ENCODE data around the gene KRTAP10-7. TPM values are rescaled to one million over a fixed set of nuclear protein-coding genes. Genes with fewer than 3 reads are reported as not detected.
"Not testable (repeated sequence)": the region's sequence is repeated elsewhere in the genome, so short reads cannot be mapped to it uniquely, and the experiment has no call there.

The KRTAP10-7 gene
- total RNA-seq, 2 experiments from 2014 or later = not detected

DNA sequence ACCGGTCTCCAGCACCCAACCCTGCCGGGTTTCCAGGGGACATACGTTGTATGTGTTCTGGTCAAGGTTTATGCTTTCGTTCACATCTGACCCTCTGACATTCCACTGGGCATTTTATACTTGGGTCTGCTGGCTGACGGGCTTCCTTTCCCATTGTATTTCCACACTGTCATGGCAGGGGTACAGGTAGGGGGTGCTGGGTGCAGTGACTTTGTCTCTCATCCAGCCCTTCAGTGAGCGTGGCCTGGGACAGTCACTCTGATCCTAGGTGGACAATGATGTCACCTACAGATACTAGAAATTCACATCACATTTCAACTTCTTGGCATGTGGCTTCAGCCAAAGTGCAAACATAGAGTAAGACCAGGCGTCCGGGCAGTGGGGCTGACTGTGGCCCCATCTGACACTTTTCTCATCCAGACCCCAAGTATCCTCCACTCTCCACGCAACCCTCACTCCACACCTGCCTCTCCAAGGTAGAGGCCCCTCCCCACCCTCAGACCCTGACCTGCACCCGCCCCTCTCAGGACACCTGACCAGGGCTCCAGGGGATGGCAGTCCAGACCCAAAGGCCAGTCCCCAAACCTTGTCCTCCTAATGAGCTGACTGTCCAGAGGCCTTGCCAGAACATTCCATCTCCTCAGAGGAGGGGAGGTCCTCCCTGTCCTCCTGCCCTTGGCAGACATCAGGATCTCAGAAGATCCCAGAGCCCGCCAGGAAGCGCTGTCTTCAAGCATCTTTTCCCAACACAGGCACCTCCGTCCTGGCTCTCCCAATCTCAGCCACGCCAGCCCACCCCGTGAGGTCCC, 36.0 kb downstream of the KRTAP10-7 start:
- Histone ChIP-seq H3K4me1 (ENCODE audit: insufficient read depth, low read length, poor library complexity, severe bottlenecking) (no peaks in the 10 kb centered on the region), H3K4me2 (ENCODE audit: low read length) (no peak overlapping the region), H3K9me2 (ENCODE audit: insufficient read depth, low read length) (no peaks in the 10 kb centered on the region), H2AFZ (ENCODE audit: low read length) (no peak overlapping the region), H3K4me3 (ENCODE audit: low read depth, low read length, poor library complexity, severe bottlenecking) (no peak overlapping the region), H3K36me3 (ENCODE audit: insufficient read depth, low read length) (no peaks in the 10 kb centered on the region), H3K27ac (ENCODE audit: low read depth, low read length, poor library complexity, severe bottlenecking) (no peak overlapping the region), H4K20me1 (ENCODE audit: insufficient read depth, low read length) (no peaks in the 10 kb centered on the region), H3K79me2 (ENCODE audit: insufficient read depth, low read depth, low read length) (no peaks in the 10 kb centered on the region), H3K9me3 (ENCODE audit: low read length) (no peaks in the 10 kb centered on the region)
- CTCF ChIA-PET (ENCODE audit: unreplicated experiment) = no interaction called here
- BruUV-seq (replicated peaks) = no TSS peak
- POLR2A ChIA-PET = no interaction called here
- DNase-seq (ENCODE audit: low spot score) = no peak
- TF ChIP-seq EZH2phosphoT487 (IDR thresholded peaks at IDR 0.05; ENCODE audit: borderline replicate concordance, low read depth, low read length) = no peak
- TF ChIP-seq, protein P1, sequence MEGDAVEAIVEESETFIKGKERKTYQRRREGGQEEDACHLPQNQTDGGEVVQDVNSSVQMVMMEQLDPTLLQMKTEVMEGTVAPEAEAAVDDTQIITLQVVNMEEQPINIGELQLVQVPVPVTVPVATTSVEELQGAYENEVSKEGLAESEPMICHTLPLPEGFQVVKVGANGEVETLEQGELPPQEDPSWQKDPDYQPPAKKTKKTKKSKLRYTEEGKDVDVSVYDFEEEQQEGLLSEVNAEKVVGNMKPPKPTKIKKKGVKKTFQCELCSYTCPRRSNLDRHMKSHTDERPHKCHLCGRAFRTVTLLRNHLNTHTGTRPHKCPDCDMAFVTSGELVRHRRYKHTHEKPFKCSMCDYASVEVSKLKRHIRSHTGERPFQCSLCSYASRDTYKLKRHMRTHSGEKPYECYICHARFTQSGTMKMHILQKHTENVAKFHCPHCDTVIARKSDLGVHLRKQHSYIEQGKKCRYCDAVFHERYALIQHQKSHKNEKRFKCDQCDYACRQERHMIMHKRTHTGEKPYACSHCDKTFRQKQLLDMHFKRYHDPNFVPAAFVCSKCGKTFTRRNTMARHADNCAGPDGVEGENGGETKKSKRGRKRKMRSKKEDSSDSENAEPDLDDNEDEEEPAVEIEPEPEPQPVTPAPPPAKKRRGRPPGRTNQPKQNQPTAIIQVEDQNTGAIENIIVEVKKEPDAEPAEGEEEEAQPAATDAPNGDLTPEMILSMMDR (conservative IDR thresholded peaks at IDR 0.05; ENCODE audit: low read length) = no peak
- intact Hi-C loops (cut with micrococcal nuclease; ENCODE audit: unreplicated experiment) = no loop called here

DNA sequence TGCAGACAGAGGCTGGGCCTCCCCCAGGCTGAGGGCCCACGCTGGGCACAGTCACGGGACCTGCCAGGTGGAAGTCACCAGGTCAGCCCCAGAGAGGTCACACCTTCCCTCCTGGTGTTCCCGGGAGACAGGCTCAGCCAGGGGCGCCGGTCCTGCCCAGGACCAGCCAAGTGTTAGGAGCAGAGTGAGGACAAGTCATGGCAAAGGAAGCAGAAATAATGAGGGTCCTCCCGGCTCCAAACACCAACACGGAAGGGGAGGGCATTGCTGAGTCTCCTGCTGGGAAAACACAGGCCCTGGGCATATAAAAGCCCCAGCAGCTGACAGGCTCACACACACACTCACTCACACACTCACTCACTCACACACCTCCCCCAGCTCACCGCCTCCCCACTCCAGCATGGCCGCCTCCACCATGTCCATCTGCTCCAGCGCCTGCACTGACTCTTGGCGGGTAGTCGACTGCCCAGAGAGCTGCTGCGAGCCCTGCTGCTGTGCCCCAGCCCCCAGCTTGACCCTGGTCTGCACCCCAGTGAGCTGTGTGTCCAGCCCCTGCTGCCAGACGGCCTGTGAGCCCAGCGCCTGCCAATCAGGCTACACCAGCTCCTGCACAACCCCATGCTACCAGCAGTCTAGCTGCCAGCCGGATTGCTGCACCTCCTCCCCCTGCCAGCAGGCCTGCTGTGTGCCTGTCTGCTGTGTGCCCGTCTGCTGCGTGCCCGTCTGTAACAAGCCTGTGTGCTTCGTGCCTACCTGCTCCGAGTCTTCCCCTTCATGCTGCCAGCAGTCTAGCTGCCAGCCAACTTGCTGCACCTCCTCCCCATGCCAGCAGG, 36.8 kb downstream of the KRTAP10-7 start, which contains the start of gene KRTAP10-10:
KRTAP10-10 (plus strand) TSS at position 339 of the 833 bp plus-strand sequence; CDS start at position 401, 62 bp downstream.
- intact Hi-C loops (cut with micrococcal nuclease; ENCODE audit: unreplicated experiment) = no loop called here
- TF ChIP-seq, protein P1 (conservative IDR thresholded peaks at IDR 0.05; ENCODE audit: low read length) = no peak
- TF ChIP-seq EZH2phosphoT487 (IDR thresholded peaks at IDR 0.05; ENCODE audit: borderline replicate concordance, low read depth, low read length) = no peak
- Histone ChIP-seq H3K9me2 (ENCODE audit: insufficient read depth, low read length) (no peaks in the 10 kb centered on the region), H3K27ac (ENCODE audit: low read depth, low read length, poor library complexity, severe bottlenecking) (no peak within 1 kb of the TSS), H3K4me2 (ENCODE audit: low read length) (no peak within 1 kb of the TSS), H3K4me3 (ENCODE audit: low read depth, low read length, poor library complexity, severe bottlenecking) (no peak within 1 kb of the TSS), H3K79me2 (ENCODE audit: insufficient read depth, low read depth, low read length) (no peaks in the 10 kb centered on the region), H4K20me1 (ENCODE audit: insufficient read depth, low read length) (no peaks in the 10 kb centered on the region), H2AFZ (ENCODE audit: low read length) (no peak within 1 kb of the TSS), H3K9me3 (ENCODE audit: low read length) (no peaks in the 10 kb centered on the region), H3K4me1 (ENCODE audit: insufficient read depth, low read length, poor library complexity, severe bottlenecking) (no peaks in the 10 kb centered on the region), H3K36me3 (ENCODE audit: insufficient read depth, low read length) (no peaks in the 10 kb centered on the region)
- no peak for DNase-seq (ENCODE audit: low spot score)
- BruUV-seq (replicated peaks) = no TSS peak
- CTCF ChIA-PET (ENCODE audit: unreplicated experiment) = no interaction called here
- POLR2A ChIA-PET = no interaction called here

DNA sequence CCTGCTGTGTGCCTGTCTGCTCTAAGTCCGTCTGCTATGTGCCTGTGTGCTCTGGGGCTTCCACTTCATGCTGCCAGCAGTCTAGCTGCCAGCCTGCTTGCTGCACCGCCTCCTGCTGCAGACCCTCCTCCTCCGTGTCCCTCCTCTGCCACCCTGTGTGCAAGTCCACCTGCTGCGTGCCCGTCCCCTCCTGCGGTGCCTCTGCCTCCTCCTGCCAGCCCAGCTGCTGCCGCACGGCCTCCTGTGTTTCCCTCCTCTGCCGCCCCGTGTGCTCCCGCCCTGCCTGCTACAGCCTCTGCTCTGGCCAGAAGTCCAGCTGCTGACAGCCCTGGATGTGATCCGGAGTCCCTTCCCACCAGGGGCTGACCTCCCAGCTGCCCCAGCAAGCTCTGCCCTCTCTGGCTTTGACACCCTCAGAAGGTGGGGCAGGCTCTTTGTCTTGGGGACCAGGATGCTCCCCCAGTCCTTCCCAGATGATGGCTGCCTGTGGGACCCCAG, 37.5 kb downstream of the KRTAP10-7 start:
- H3K4me2 ChIP-seq (ENCODE audit: low read length); H3K79me2 ChIP-seq (ENCODE audit: insufficient read depth, low read depth, low read length); H3K4me1 ChIP-seq (ENCODE audit: insufficient read depth, low read length, poor library complexity, severe bottlenecking); H3K4me3 ChIP-seq (ENCODE audit: low read depth, low read length, poor library complexity, severe bottlenecking); H3K9me2 ChIP-seq (ENCODE audit: insufficient read depth, low read length); H4K20me1 ChIP-seq (ENCODE audit: insufficient read depth, low read length); H2AFZ ChIP-seq (ENCODE audit: low read length); H3K27ac ChIP-seq (ENCODE audit: low read depth, low read length, poor library complexity, severe bottlenecking); H3K9me3 ChIP-seq (ENCODE audit: low read length); intact Hi-C loops (cut with micrococcal nuclease; ENCODE audit: unreplicated experiment); CTCF ChIA-PET (ENCODE audit: unreplicated experiment); POLR2A ChIA-PET; BruUV-seq (replicated peaks); H3K36me3 ChIP-seq (ENCODE audit: insufficient read depth, low read length); DNase-seq (ENCODE audit: low spot score): not testable (repeated sequence)

DNA sequence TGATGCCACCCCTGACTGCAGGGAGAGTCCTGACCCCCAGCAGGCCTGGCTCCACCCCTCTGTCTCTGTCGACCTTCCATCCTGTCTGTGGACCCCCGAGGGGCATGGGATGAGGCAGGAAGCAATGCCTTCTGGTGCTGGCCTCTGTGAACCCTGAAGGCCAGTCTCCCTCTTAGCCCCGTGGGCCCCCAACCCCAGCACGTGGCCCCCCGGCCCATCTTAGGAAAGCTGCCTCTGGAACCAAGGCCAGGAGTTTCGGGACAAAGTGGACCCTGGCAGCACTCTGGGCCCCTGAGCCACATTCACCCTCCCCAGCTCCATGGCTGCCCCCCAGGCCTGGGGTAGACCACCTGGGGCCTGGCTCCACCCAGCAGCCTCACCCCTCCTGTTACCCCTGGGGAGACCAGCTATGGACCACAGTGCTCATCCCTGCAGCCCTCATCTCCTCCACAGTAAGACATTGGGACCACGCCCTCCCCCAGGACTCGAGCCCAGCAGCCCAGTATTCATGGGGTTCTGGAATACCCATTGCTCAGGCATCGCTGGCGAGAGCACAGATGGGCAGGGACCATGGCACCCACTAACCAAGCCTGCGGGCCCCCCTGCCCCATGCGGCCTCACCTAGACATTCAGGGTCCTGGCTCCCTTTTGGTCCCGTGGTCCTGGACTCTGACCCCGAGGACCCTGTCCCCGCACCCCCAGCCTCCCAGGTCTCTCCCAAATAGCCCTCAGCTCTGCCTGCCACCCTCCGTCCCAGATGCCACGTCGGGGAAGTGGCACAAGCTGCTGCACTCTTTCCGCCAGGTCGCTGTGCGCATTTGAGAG, 38.3 kb downstream of the KRTAP10-7 start:
- CTCF ChIA-PET (ENCODE audit: unreplicated experiment) = not testable (repeated sequence)

More for the DNA sequence above, 38.3 kb downstream of the KRTAP10-7 start:
- DNase-seq (ENCODE audit: low spot score); H2AFZ ChIP-seq (ENCODE audit: low read length); H3K27ac ChIP-seq (ENCODE audit: low read depth, low read length, poor library complexity, severe bottlenecking); BruUV-seq (replicated peaks); H3K4me1 ChIP-seq (ENCODE audit: insufficient read depth, low read length, poor library complexity, severe bottlenecking); H3K36me3 ChIP-seq (ENCODE audit: insufficient read depth, low read length); intact Hi-C loops (cut with micrococcal nuclease; ENCODE audit: unreplicated experiment); H3K4me3 ChIP-seq (ENCODE audit: low read depth, low read length, poor library complexity, severe bottlenecking); H3K4me2 ChIP-seq (ENCODE audit: low read length); H3K79me2 ChIP-seq (ENCODE audit: insufficient read depth, low read depth, low read length); H3K9me3 ChIP-seq (ENCODE audit: low read length); POLR2A ChIA-PET; H3K9me2 ChIP-seq (ENCODE audit: insufficient read depth, low read length); H4K20me1 ChIP-seq (ENCODE audit: insufficient read depth, low read length): not testable (repeated sequence)
